ENCODE data around the gene TAF4. TPM values are rescaled to one million over a fixed set of nuclear protein-coding genes. Genes with fewer than 3 reads are reported as not detected.
A peak's percentile ranks its signal among the peaks of the same experiment; 100 is the strongest.
"Not testable (repeated sequence)": the region's sequence is repeated elsewhere in the genome, so short reads cannot be mapped to it uniquely, and the experiment has no call there.

The TAF4 gene
- total and polyA plus RNA-seq, 3 donors from 2014 or later, result 30.7 to 111 (median 107) TPM

DNA sequence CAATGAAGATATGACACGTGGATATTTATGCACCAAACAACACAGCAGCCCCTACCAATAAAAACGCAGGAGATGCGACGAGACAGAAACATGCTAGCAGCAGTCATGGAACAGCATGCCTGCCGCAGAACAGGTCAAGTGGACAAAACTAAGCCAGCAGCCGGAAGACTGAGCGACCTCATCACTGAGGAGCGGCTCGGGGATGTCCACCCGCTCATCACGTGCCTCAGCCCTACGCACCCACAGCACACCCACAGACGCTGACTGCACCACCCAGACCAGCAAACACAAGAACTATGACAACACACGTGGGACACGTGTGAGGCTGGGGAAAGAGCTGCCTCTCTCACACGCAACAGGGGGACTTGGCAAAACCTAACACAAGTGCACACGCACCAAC lies 81.7 kb downstream of the TAF4 start:
- no peaks in the 10 kb centered on the region for H3K36me3 ChIP-seq (ENCODE audit: low read depth, missing control alignments)
- no peak for TF ChIP-seq POLR2A (IDR thresholded peaks at IDR 0.05)
- TF ChIP-seq, protein P1, sequence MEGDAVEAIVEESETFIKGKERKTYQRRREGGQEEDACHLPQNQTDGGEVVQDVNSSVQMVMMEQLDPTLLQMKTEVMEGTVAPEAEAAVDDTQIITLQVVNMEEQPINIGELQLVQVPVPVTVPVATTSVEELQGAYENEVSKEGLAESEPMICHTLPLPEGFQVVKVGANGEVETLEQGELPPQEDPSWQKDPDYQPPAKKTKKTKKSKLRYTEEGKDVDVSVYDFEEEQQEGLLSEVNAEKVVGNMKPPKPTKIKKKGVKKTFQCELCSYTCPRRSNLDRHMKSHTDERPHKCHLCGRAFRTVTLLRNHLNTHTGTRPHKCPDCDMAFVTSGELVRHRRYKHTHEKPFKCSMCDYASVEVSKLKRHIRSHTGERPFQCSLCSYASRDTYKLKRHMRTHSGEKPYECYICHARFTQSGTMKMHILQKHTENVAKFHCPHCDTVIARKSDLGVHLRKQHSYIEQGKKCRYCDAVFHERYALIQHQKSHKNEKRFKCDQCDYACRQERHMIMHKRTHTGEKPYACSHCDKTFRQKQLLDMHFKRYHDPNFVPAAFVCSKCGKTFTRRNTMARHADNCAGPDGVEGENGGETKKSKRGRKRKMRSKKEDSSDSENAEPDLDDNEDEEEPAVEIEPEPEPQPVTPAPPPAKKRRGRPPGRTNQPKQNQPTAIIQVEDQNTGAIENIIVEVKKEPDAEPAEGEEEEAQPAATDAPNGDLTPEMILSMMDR (IDR thresholded peaks at IDR 0.05), result no peak
- H3K27me3 ChIP-seq, result no peaks in the 10 kb centered on the region
- no peaks in the 10 kb centered on the region for H3K4me1 ChIP-seq
- WGBS, 2 donors, result 82 to 85% methylated on average over 11 to 17 of the region's 17 CpGs
- no peak for DNase-seq
- intact Hi-C loops (cut with DNase I; ENCODE audit: low total_unique reads), result no loop called here
- no peak overlapping the region for H3K27ac ChIP-seq
- H3K9me3 ChIP-seq, result no peaks in the 10 kb centered on the region
- no peak overlapping the region for H3K4me3 ChIP-seq

DNA sequence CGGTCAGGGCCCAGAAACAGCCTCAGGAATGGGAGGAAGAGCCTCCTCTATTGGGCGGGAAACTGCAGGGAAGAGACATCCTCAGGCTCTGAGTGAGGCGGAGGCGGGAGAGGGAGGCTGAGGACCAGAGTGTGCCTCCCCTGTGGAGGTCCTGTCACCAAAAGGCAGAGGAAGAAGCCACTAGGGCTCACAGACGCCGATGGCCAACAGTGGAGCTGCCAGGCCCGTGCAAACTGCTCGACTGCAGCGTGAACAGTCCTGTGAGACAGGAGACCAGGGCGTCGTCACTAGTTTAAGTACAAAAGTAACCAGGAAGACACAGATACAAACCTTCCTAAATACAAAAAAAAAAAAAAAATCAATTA lies 82.7 kb downstream of the TAF4 start:
- Histone ChIP-seq H3K4me3 (no peak overlapping the region), H3K4me1 (no peaks in the 10 kb centered on the region), H3K27me3 (no peaks in the 10 kb centered on the region), H3K36me3 (ENCODE audit: low read depth, missing control alignments) (no peaks in the 10 kb centered on the region), H3K9me3 (no peaks in the 10 kb centered on the region), H3K27ac (no peak overlapping the region)
- WGBS, 2 donors, result 88 to 90% methylated on average over 11 of the region's 11 CpGs
- no peak for DNase-seq
- intact Hi-C loops (cut with DNase I; ENCODE audit: low total_unique reads), result no loop called here
- TF ChIP-seq POLR2A (IDR thresholded peaks at IDR 0.05), result no peak
- TF ChIP-seq, protein P1 (IDR thresholded peaks at IDR 0.05), result no peak

DNA sequence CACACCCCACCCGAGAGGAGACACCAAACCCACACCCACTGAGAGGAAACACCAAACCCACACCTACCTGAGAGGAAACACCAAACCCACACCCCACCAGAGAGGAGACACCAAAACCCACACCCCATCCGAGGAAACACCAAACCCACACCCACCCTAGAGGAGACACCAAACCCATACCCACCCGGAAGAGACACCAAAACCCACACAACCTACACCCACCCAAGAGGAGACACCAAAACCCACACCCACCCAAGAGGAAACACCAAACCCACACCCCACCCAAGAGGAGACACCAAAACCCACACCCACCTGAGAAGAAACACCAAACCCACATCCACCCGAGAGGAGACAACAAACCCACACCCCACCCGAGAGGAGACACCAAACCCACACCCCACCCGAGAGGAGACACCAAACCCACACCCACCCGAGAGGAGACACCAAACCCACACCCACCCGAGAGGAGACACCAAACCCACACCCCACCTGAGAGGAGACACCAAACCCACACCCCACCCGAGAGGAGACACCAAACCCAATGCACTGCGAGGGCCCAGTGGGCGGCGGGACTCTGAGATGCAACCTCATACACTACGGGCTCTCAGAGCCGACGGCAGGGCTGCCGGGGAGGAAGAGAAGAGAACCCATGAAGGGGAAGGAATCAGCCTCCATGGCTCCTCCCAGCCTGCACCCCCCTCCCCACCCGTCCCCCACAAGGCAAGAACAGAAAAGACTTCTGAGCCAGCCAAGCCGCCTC lies 83.3 kb downstream of the TAF4 start:
- no peak overlapping the region for H3K4me3 ChIP-seq
- intact Hi-C loops (cut with DNase I; ENCODE audit: low total_unique reads), result no loop called here
- no peaks in the 10 kb centered on the region for H3K9me3 ChIP-seq
- DNase-seq, result no peak
- no peak overlapping the region for H3K27ac ChIP-seq
- no peaks in the 10 kb centered on the region for H3K27me3 ChIP-seq
- no peaks in the 10 kb centered on the region for H3K36me3 ChIP-seq (ENCODE audit: low read depth, missing control alignments)
- no peak for TF ChIP-seq POLR2A (IDR thresholded peaks at IDR 0.05)
- TF ChIP-seq, protein P1 (IDR thresholded peaks at IDR 0.05), result no peak
- H3K4me1 ChIP-seq, result no peaks in the 10 kb centered on the region
- WGBS, 2 donors, result 80 to 90% methylated on average over 14 to 18 of the region's 18 CpGs

DNA sequence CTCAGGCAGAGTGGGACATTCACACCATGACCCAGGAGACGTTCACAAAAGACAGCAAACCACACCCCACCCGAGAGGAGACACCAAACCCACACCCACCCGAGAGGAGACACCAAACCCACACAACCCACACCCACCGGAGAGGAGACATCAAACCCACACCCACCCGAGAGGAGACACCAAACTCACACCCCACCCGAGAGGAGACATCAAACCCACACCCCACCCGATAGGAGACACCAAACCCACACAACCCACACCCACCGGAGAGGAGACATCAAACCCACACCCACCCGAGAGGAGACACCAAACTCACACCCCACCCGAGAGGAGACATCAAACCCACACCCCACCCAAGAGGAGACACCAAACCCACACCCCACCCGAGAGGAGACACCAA lies 84.0 kb downstream of the TAF4 start:
- 65 to 80% methylated on average over 6 to 11 of the region's 11 CpGs for WGBS, 2 donors
- not testable (repeated sequence) for H3K36me3 ChIP-seq (ENCODE audit: low read depth, missing control alignments); H3K4me3 ChIP-seq

DNA sequence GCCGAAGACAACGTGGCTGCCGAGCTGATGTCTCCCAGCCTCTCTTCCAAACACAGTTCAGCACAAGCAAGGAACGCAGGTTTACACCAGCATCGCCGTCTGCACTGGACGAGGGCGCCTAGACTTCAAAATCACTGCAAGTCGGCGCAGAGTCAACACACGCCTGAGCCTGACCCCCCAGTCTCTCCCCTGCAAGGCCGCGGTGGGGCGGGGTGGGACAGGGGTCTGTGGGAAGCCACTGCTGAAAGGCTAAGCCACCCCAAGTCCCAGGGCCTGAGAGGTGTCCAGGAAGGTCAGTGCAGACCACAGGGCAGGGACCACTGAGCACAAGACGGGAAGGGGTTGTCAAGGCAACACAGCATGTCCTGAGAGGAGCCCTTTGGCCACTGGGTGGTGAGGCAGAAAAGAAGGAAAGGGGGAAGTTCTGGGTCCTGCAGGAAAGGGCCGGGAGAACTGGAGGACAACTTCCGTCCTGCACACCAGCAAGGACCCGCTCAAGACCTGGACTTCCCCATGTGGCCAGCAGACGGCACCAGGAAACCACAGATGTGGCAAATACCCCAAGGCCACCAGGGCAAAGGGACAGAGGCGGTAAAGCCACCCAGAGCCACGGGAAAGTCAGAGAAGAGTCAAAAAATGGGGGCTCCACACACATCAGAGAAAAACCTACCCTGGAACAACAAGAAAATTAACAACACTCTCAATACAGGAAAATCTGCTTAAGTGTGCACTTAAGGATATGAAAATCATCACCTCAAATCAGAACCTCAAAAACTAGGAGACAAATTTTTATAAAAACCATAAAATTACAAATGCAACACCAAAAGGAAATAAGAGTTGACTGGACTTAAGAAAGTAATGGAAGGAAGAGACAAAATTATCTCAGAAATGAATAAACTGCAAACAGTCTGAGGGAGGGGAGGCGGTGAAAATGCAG lies 84.8 kb downstream of the TAF4 start:
- WGBS, 2 donors, result 50 to 78% methylated on average over 8 to 22 of the region's 22 CpGs
- no peak overlapping the region for H3K4me3 ChIP-seq
- H3K9me3 ChIP-seq, result no peaks in the 10 kb centered on the region
- H3K27ac ChIP-seq, result no peak overlapping the region
- no peaks in the 10 kb centered on the region for H3K36me3 ChIP-seq (ENCODE audit: low read depth, missing control alignments)
- intact Hi-C loops (cut with DNase I; ENCODE audit: low total_unique reads), result no loop called here
- no peaks in the 10 kb centered on the region for H3K4me1 ChIP-seq
- H3K27me3 ChIP-seq, result no peaks in the 10 kb centered on the region
- DNase-seq, result peak; percentile 74
- TF ChIP-seq, protein P1 (IDR thresholded peaks at IDR 0.05), result peak; percentile 57 to 64 (median 63)
- TF ChIP-seq POLR2A (IDR thresholded peaks at IDR 0.05), result no peak

More for the DNA sequence above, 84.0 kb downstream of the TAF4 start:
- DNase-seq; H3K4me1 ChIP-seq; H3K27me3 ChIP-seq; intact Hi-C loops (cut with DNase I; ENCODE audit: low total_unique reads); H3K9me3 ChIP-seq; H3K27ac ChIP-seq: not testable (repeated sequence)

All from testis (tissue), 3 donors.